Liver (tissue), 3 donors: ENCODE data around the gene CHRNA7.

Experiments used
- CTCF ChIP-seq: fragments of 150-350 bp; IDR thresholded peaks from 2 replicates; pipeline ENCODE4 v1.5.1; 2017; ENCODE audit warnings: improper control_type of control experiment, low read depth, low read length; ENCODE audit not compliant: missing input control
- GABPA ChIP-seq, 2 donors: IDR thresholded peaks in 1 of 2; conservative IDR thresholded peaks in 1 of 2; 2 replicates each; pipeline ENCODE4 v1.6.1; 2016; ENCODE audit warnings: antibody characterized with exemption in 2 of 2, mild to moderate bottlenecking in 1 of 2, moderate library complexity in 1 of 2
- HNF4A ChIP-seq, 2 donors: conservative IDR thresholded peaks; 2 replicates each; pipeline ENCODE4 v1.6.1; 2016; ENCODE audit warnings: antibody characterized with exemption in 2 of 2, mild to moderate bottlenecking in 2 of 2
- RAD21 ChIP-seq, 2 donors: IDR thresholded peaks; 2 replicates each; pipeline ENCODE4 v1.6.1; 2016; ENCODE audit warnings: antibody characterized with exemption in 2 of 2, mild to moderate bottlenecking in 2 of 2
- TAF1 ChIP-seq: conservative IDR thresholded peaks from 2 replicates; pipeline ENCODE4 v1.6.1; 2016; ENCODE audit warnings: antibody characterized with exemption, mild to moderate bottlenecking
- donor health status: healthy.
- donor health status: healthy.

- TF ChIP-seq RAD21 (IDR thresholded peaks at IDR 0.05) (no peak), CTCF (no peak), TAF1 (no peak), GABPA (IDR thresholded peaks at IDR 0.05 in 1 of 2, conservative IDR thresholded peaks at IDR 0.05 in 1 of 2) (no peak), HNF4A (conservative IDR thresholded peaks at IDR 0.05) (no peak)
Measured at GRCh38 chr15:32030795-32031194, 480 bp downstream of the CHRNA7 start.
